GM19468 (cell line): ENCODE data around the gene RARS1.
"Not testable (repeated sequence)": the region's sequence is repeated elsewhere in the genome, so short reads cannot be mapped to it uniquely, and the experiment has no call there.

ENCODE experiments used
- ATAC-seq: cut with Tn5 transposase; IDR thresholded peaks from one replicate; pipeline ENCODE4 v1.9.1; 2021; ENCODE audit warnings: mild to moderate bottlenecking, moderate library complexity, moderate number of reproducible peaks; ENCODE audit not compliant: unreplicated experiment; ENCODE audit errors: extremely low read depth

RARS1 gene

GRCh38 chr5:168479166-168479565 is 7.1 kb upstream of the RARS1 start:
- no peak for ATAC-seq

- no peak for ATAC-seq
These were observed 5.7 kb upstream of the RARS1 start for GRCh38 chr5:168480601-168481000.

GRCh38 chr5:168481330-168481788 is 4.9 kb upstream of the RARS1 start:
- ATAC-seq: peak; percentile 96

GRCh38 chr5:168482361-168482760 is 3.9 kb upstream of the RARS1 start:
- no peak for ATAC-seq

- ATAC-seq: no peak
These were observed 2.8 kb downstream of the RARS1 start for GRCh38 chr5:168489059-168489458.

- no peak for ATAC-seq
These were observed 7.8 kb downstream of the RARS1 start for GRCh38 chr5:168494057-168494555.

- ATAC-seq: no peak
These were observed 16.4 kb downstream of the RARS1 start for GRCh38 chr5:168502563-168503237.

GRCh38 chr5:168513861-168514428 is 27.7 kb downstream of the RARS1 start:
- ATAC-seq: no peak

- no peak for ATAC-seq
These were observed 39.6 kb downstream of the RARS1 start for GRCh38 chr5:168525856-168526255.

- ATAC-seq: no peak
These were observed 41.6 kb downstream of the RARS1 start for GRCh38 chr5:168527756-168528295.

- no peak for ATAC-seq
These were observed 42.5 kb downstream of the RARS1 start, which contains the start of gene FBLL1 for GRCh38 chr5:168528521-168529373. FBLL1 (plus strand) TSS chr5:168529305; CDS start chr5:168529505, 200 bp downstream.

- no peak for ATAC-seq
These were observed 43.3 kb downstream of the RARS1 start for GRCh38 chr5:168529374-168530234.

- no peak for ATAC-seq
These were observed 44.4 kb downstream of the RARS1 start for GRCh38 chr5:168530621-168531150.

GRCh38 chr5:168531191-168531590 is 44.9 kb downstream of the RARS1 start:
- ATAC-seq: no peak

GRCh38 chr5:168531987-168532864 is 46.0 kb downstream of the RARS1 start:
- ATAC-seq: no peak

GRCh38 chr5:168534351-168534750 is 48.1 kb downstream of the RARS1 start:
- not testable (repeated sequence) for ATAC-seq

- ATAC-seq: no peak
These were observed 50.9 kb downstream of the RARS1 start for GRCh38 chr5:168537176-168537575.

- no peak for ATAC-seq
These were observed 63.3 kb downstream of the RARS1 start for GRCh38 chr5:168549554-168549953.
